ENCODE results near the gene CNTN1.

CNTN1 gene

GRCh38 chr12:41108032-41108431 lies 415.8 kb downstream of the CNTN1 start:
- Histone ChIP-seq H3K4me1 (ENCODE audit: insufficient read depth, low read length) (no peaks in the 10 kb centered on the region), H3K36me3 (ENCODE audit: insufficient read depth, low read length) (no peaks in the 10 kb centered on the region), H3K4me3 (ENCODE audit: low read length) (no peak overlapping the region), H2AFZ (ENCODE audit: low read depth, low read length) (no peak overlapping the region), H3K27me3 (ENCODE audit: insufficient read depth, low read length) (no peaks in the 10 kb centered on the region), H3K9me3 (ENCODE audit: low read length) (no peaks in the 10 kb centered on the region)

GRCh38 chr12:41112903-41113302 lies 420.7 kb downstream of the CNTN1 start:
- H2AFZ ChIP-seq (ENCODE audit: low read depth, low read length), result no peak overlapping the region
- no peak overlapping the region for H3K4me3 ChIP-seq (ENCODE audit: low read length)
- no peaks in the 10 kb centered on the region for H3K4me1 ChIP-seq (ENCODE audit: insufficient read depth, low read length)
- no peaks in the 10 kb centered on the region for H3K27me3 ChIP-seq (ENCODE audit: insufficient read depth, low read length)
- no peaks in the 10 kb centered on the region for H3K9me3 ChIP-seq (ENCODE audit: low read length)
- no peaks in the 10 kb centered on the region for H3K36me3 ChIP-seq (ENCODE audit: insufficient read depth, low read length)

DNA sequence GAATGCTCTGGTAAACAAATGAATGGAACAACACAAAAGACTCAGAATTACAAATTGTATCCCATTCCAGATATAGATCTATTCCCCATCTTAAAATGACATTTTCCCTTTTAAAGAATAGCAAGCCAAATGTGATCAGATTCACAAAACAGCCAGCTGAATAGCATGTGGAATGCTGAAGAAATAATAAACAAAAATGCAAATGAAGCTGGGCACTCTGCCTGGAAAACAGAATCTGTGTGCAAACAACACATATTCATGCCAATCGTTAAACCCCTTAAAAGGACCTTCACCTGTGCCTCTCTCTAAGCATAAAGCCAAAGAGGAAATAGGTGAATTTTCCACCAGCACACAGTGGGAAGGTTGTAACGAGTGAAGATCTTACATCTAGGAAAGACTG lies 428.0 kb downstream of the CNTN1 start:
- no peaks in the 10 kb centered on the region for H3K27me3 ChIP-seq (ENCODE audit: insufficient read depth, low read length)
- no peaks in the 10 kb centered on the region for H3K36me3 ChIP-seq (ENCODE audit: insufficient read depth, low read length)
- no peaks in the 10 kb centered on the region for H3K9me3 ChIP-seq (ENCODE audit: low read length)
- no peaks in the 10 kb centered on the region for H3K4me1 ChIP-seq (ENCODE audit: insufficient read depth, low read length)
- no peak overlapping the region for H2AFZ ChIP-seq (ENCODE audit: low read depth, low read length)
- no peak overlapping the region for H3K4me3 ChIP-seq (ENCODE audit: low read length)

GRCh38 chr12:41121374-41121773 lies 429.1 kb downstream of the CNTN1 start:
- no peaks in the 10 kb centered on the region for H3K4me1 ChIP-seq (ENCODE audit: insufficient read depth, low read length)
- no peaks in the 10 kb centered on the region for H3K36me3 ChIP-seq (ENCODE audit: insufficient read depth, low read length)

More at GRCh38 chr12:41121374-41121773, 429.1 kb downstream of the CNTN1 start:
- H3K27me3 ChIP-seq (ENCODE audit: insufficient read depth, low read length), result no peaks in the 10 kb centered on the region
- H3K4me3 ChIP-seq (ENCODE audit: low read length), result no peak overlapping the region
- no peak overlapping the region for H2AFZ ChIP-seq (ENCODE audit: low read depth, low read length)
- H3K9me3 ChIP-seq (ENCODE audit: low read length), result no peaks in the 10 kb centered on the region
